IPS-20b (cell line): ENCODE results near the gene MKRN1.

ENCODE experiments used
- H3K27ac ChIP-seq: one replicate; pipeline ENCODE4 v1.5.1; 2013; ENCODE audit warnings: low read length
- H3K27me3 ChIP-seq: 2 replicates; pipeline ENCODE4 v1.6.1; 2013; ENCODE audit warnings: mild to moderate bottlenecking, low read length, inconsistent platforms; ENCODE audit not compliant: insufficient read depth
- H3K36me3 ChIP-seq: 2 replicates; pipeline ENCODE4 v1.6.1; 2013; ENCODE audit warnings: low read depth, mild to moderate bottlenecking, inconsistent platforms, low read length, moderate library complexity; ENCODE audit not compliant: insufficient read depth
- H3K4me1 ChIP-seq: 2 replicates; pipeline ENCODE4 v1.6.1; 2013; ENCODE audit warnings: mild to moderate bottlenecking, control low read depth, inconsistent platforms, low read length, moderate library complexity; ENCODE audit not compliant: insufficient read depth
- H3K4me3 ChIP-seq: 2 replicates; pipeline ENCODE4 v1.5.1; 2013; ENCODE audit warnings: mild to moderate bottlenecking, low read length, inconsistent platforms
- H3K9ac ChIP-seq: 2 replicates; pipeline ENCODE4 v1.6.1; 2013; ENCODE audit warnings: low read depth, mild to moderate bottlenecking, inconsistent platforms, low read length, moderate library complexity
- H3K9me3 ChIP-seq: 2 replicates; pipeline ENCODE4 v1.6.1; 2013; ENCODE audit warnings: mild to moderate bottlenecking, low read depth, low read length, inconsistent platforms; ENCODE audit not compliant: insufficient read depth

The MKRN1 gene

GRCh38 chr7:140479062-140479738 is at the start of gene MKRN1:
MKRN1 (minus strand) TSS chr7:140479505; CDS start chr7:140479344, 161 bp downstream.
- Histone ChIP-seq H3K9ac (peak within 1 kb of the TSS; percentile 96), H3K36me3 (no peaks in the 10 kb centered on the region), H3K9me3 (no peaks in the 10 kb centered on the region), H3K27me3 (no peaks in the 10 kb centered on the region), H3K4me3 (peak within 1 kb of the TSS; percentile 97), H3K4me1 (peaks cover 15% of the 10 kb centered on the region), H3K27ac (peak within 1 kb of the TSS; percentile 74)

GRCh38 chr7:140526787-140527664 is 47.7 kb upstream of the MKRN1 start:
- Histone ChIP-seq H3K36me3 (no peaks in the 10 kb centered on the region), H3K4me3 (no peak overlapping the region), H3K27me3 (no peaks in the 10 kb centered on the region), H3K27ac (no peak overlapping the region), H3K9ac (no peak overlapping the region), H3K9me3 (no peaks in the 10 kb centered on the region), H3K4me1 (no peaks in the 10 kb centered on the region)

GRCh38 chr7:140526214-140526613 is 46.9 kb upstream of the MKRN1 start:
- H3K27ac ChIP-seq, result no peak overlapping the region

GRCh38 chr7:140525743-140526142 is 46.4 kb upstream of the MKRN1 start:
- no peaks in the 10 kb centered on the region for H3K36me3 ChIP-seq
- no peaks in the 10 kb centered on the region for H3K4me1 ChIP-seq
- H3K27ac ChIP-seq, result no peak overlapping the region
- H3K27me3 ChIP-seq, result no peaks in the 10 kb centered on the region
- H3K9me3 ChIP-seq, result no peaks in the 10 kb centered on the region
- H3K4me3 ChIP-seq, result no peak overlapping the region
- H3K9ac ChIP-seq, result no peak overlapping the region

More at GRCh38 chr7:140526214-140526613, 46.9 kb upstream of the MKRN1 start:
- Histone ChIP-seq H3K4me1 (no peaks in the 10 kb centered on the region), H3K9me3 (no peaks in the 10 kb centered on the region), H3K9ac (no peak overlapping the region), H3K4me3 (no peak overlapping the region), H3K27me3 (no peaks in the 10 kb centered on the region), H3K36me3 (no peaks in the 10 kb centered on the region)

GRCh38 chr7:140521421-140521820 is 42.1 kb upstream of the MKRN1 start:
- no peak overlapping the region for H3K4me3 ChIP-seq
- no peaks in the 10 kb centered on the region for H3K27me3 ChIP-seq
- H3K9ac ChIP-seq, result no peak overlapping the region
- H3K9me3 ChIP-seq, result no peaks in the 10 kb centered on the region
- no peaks in the 10 kb centered on the region for H3K36me3 ChIP-seq
- H3K4me1 ChIP-seq, result peaks cover 10% of the 10 kb centered on the region; the same call in 1 of the 2 replicates
- no peak overlapping the region for H3K27ac ChIP-seq

- peak overlapping the region; percentile 1; the same call in 1 of the 2 replicates for H3K9ac ChIP-seq
- H3K4me1 ChIP-seq, result peaks cover 10% of the 10 kb centered on the region; the same call in 1 of the 2 replicates
- H3K27ac ChIP-seq, result no peak overlapping the region
- H3K27me3 ChIP-seq, result no peaks in the 10 kb centered on the region
- H3K9me3 ChIP-seq, result no peaks in the 10 kb centered on the region
- H3K4me3 ChIP-seq, result no peak overlapping the region
- no peaks in the 10 kb centered on the region for H3K36me3 ChIP-seq
Measured at GRCh38 chr7:140519007-140519399, 39.7 kb upstream of the MKRN1 start.

GRCh38 chr7:140518370-140519006 is 39.2 kb upstream of the MKRN1 start:
- Histone ChIP-seq H3K36me3 (no peaks in the 10 kb centered on the region), H3K4me1 (peaks cover 10% of the 10 kb centered on the region; the same call in 1 of the 2 replicates), H3K9me3 (no peaks in the 10 kb centered on the region), H3K27ac (no peak overlapping the region), H3K4me3 (no peak overlapping the region), H3K9ac (peak overlapping the region; percentile 1; the same call in 1 of the 2 replicates), H3K27me3 (no peaks in the 10 kb centered on the region)

- Histone ChIP-seq H3K4me3 (no peak overlapping the region), H3K27ac (no peak overlapping the region), H3K4me1 (peaks cover 10% of the 10 kb centered on the region; the same call in 1 of the 2 replicates), H3K9ac (no peak overlapping the region), H3K36me3 (no peaks in the 10 kb centered on the region), H3K27me3 (no peaks in the 10 kb centered on the region), H3K9me3 (no peaks in the 10 kb centered on the region)
Measured at GRCh38 chr7:140517546-140518369, 38.5 kb upstream of the MKRN1 start.

- H3K4me1 ChIP-seq, result no peaks in the 10 kb centered on the region; the same call in 1 of the 2 replicates
- H3K4me3 ChIP-seq, result no peak overlapping the region
- no peak overlapping the region for H3K9ac ChIP-seq
- no peaks in the 10 kb centered on the region for H3K27me3 ChIP-seq
- H3K36me3 ChIP-seq, result no peaks in the 10 kb centered on the region
- no peak overlapping the region for H3K27ac ChIP-seq
- H3K9me3 ChIP-seq, result no peaks in the 10 kb centered on the region
Measured at GRCh38 chr7:140512317-140513000, 33.2 kb upstream of the MKRN1 start.

- Histone ChIP-seq H3K27ac (no peak overlapping the region), H3K4me3 (no peak overlapping the region), H3K36me3 (no peaks in the 10 kb centered on the region), H3K4me1 (peaks cover 12% of the 10 kb centered on the region; the same call in 1 of the 2 replicates), H3K27me3 (no peaks in the 10 kb centered on the region), H3K9ac (no peak overlapping the region), H3K9me3 (no peaks in the 10 kb centered on the region)
Measured at GRCh38 chr7:140509789-140510188, 30.5 kb upstream of the MKRN1 start.
